ENCODE data around the gene NPBWR2. TPM values are rescaled to one million over a fixed set of nuclear protein-coding genes. Genes with fewer than 3 reads are reported as not detected.

NPBWR2 gene
- total RNA-seq, 4 donors from 2014 or later, result not detected

DNA sequence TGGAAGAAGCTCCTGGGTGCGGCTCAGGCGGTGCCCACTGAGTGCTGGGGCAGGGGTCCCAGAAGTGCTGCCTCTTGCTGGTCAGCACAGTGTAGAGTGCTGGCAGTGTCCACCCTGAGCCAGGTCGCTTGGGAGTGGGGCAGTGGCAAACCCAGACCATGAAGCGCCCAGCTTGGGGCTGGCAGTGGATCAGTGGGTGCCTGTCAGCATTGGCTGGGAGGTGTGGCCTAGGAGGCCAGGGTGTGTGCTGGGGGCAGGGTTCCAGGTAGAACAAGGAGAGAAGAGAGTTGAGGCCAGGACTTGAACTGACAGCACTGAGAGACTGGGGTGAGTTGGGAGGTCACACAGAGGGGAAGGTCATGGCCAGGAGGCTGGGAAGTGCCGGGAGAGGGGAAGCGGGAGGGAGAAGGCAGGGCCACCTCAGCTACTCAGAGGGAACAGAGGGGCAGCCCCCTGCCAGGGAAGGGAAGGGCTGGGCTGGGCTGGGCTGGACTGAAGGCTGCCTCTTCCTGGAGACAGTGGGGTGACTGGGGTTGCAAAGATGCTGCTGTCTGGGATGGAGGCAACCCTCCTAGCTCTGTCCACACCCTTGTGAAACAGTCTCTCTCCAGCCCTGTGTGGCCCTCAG, 40.2 kb downstream of the NPBWR2 start:
- Histone ChIP-seq H3K27ac (no peak overlapping the region), H3K36me3 (no peaks in the 10 kb centered on the region), H3K4me1 (peaks cover 13 to 25% (median 20%) of the 10 kb centered on the region in 4 donors), H3K9me3 (no peaks in the 10 kb centered on the region), H3K27me3 (peaks cover 4% of the 10 kb centered on the region), H3K4me3 (no peak overlapping the region)
- TF ChIP-seq, protein P1, sequence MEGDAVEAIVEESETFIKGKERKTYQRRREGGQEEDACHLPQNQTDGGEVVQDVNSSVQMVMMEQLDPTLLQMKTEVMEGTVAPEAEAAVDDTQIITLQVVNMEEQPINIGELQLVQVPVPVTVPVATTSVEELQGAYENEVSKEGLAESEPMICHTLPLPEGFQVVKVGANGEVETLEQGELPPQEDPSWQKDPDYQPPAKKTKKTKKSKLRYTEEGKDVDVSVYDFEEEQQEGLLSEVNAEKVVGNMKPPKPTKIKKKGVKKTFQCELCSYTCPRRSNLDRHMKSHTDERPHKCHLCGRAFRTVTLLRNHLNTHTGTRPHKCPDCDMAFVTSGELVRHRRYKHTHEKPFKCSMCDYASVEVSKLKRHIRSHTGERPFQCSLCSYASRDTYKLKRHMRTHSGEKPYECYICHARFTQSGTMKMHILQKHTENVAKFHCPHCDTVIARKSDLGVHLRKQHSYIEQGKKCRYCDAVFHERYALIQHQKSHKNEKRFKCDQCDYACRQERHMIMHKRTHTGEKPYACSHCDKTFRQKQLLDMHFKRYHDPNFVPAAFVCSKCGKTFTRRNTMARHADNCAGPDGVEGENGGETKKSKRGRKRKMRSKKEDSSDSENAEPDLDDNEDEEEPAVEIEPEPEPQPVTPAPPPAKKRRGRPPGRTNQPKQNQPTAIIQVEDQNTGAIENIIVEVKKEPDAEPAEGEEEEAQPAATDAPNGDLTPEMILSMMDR (IDR thresholded peaks at IDR 0.05), result no peak
- TF ChIP-seq POLR2AphosphoS5 (IDR thresholded peaks at IDR 0.05) (no peak), EP300 (IDR thresholded peaks at IDR 0.05; ENCODE audit: low read depth) (no peak), POLR2A (IDR thresholded peaks at IDR 0.05) (no peak)
- no peak for DNase-seq
- 81% methylated on average over 6 of the region's 6 CpGs; no CpG with 5 or more reads in 1 of the 2 donors for WGBS, 2 donors (ENCODE audit: low coverage in 1 of 2)
- in situ Hi-C loops (cut with MboI; ENCODE audit: low pct_ligation_motif_present in 1 of 4, low pct_unique_long_range_greater_than_20kb in 1 of 4, low sequenced_read_pairs in 3 of 4) (no loop called here), intact Hi-C loops (cut with DNase I; ENCODE audit: low total_unique reads) (no loop called here)

DNA sequence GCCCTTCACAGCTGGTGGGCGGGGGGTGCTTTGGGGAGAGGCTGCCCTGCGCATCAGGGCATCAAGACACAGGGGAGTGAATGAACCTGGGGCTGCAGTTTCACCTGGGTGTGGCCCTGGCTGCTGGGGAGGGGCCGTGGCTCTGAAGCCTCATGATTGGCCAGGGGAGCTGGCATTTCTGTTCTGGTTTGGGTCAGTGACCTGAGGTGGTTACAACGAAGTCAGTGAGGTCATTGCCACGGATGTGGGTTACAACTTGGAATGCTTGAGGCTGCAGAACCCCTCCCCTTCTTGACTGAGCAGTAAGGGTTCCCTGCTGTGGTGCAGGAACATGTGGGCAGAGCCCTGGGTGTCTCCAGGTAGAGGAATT, 41.4 kb downstream of the NPBWR2 start:
- Histone ChIP-seq H3K27ac (no peak overlapping the region), H3K27me3 (peaks cover 4% of the 10 kb centered on the region), H3K36me3 (no peaks in the 10 kb centered on the region), H3K4me1 (peaks cover 13 to 26% (median 20%) of the 10 kb centered on the region in 4 donors), H3K4me3 (no peak overlapping the region), H3K9me3 (no peaks in the 10 kb centered on the region)
- peak; percentile 54 for DNase-seq
- TF ChIP-seq POLR2AphosphoS5 (IDR thresholded peaks at IDR 0.05) (no peak), POLR2A (IDR thresholded peaks at IDR 0.05) (no peak), EP300 (IDR thresholded peaks at IDR 0.05; ENCODE audit: low read depth) (no peak)
- TF ChIP-seq, protein P1 (IDR thresholded peaks at IDR 0.05), result no peak
- 18% methylated on average over 5 of the region's 5 CpGs; no CpG with 5 or more reads in 1 of the 2 donors for WGBS, 2 donors (ENCODE audit: low coverage in 1 of 2)
- intact Hi-C loops (cut with DNase I; ENCODE audit: low total_unique reads), result no loop called here
- in situ Hi-C loops (cut with MboI; ENCODE audit: low pct_ligation_motif_present in 1 of 4, low pct_unique_long_range_greater_than_20kb in 1 of 4, low sequenced_read_pairs in 3 of 4), result no loop called here

DNA sequence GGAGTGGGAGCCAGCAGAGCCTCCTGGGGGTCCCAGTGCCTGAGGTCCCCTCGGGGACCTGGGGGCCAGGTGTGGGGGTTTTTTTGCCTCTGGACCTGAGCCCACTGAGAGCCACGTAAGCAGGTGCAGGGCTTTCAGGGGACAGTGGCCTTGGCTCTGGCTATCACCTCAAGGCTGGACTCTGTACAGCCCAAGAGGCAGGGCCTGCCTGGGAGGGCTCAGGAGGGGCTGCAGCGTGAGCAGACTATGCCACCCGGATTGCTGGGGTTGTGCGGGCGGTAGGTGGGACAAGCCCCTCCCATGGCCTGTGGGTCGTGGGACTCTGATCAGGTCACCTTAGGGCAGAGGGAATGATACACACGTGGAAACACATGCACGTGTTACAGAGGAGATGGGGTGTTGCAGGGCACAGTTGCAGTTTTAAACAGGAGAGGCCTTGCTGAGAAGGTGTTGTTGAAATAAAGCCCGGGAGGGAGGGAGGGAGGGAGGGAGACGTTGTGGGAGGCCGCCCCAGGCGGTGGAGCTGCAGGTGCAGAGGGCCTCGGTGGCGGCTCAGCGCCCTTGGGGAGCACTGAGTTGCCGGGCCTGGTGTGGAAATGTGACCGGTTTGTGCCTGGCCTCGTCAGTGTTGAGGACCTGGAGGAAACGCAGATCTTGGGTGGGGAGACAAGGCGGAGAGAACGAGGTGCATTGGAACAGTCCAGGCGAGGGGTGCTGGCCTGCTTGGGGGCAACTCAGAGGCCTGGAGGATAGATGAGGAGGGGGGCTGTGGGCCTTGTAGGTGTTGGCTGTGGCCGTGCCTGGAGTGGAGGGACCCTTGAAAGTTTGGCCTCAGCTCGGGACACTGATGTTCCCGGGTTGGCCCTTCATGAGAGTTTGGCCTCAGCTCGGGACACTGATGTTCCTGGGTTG, 42.0 kb downstream of the NPBWR2 start:
- intact Hi-C loops (cut with DNase I; ENCODE audit: low total_unique reads) (no loop called here), in situ Hi-C loops (cut with MboI; ENCODE audit: low pct_ligation_motif_present in 1 of 4, low pct_unique_long_range_greater_than_20kb in 1 of 4, low sequenced_read_pairs in 3 of 4) (no loop called here)
- Histone ChIP-seq H3K27me3 (peaks cover 4% of the 10 kb centered on the region), H3K36me3 (no peaks in the 10 kb centered on the region), H3K9me3 (no peaks in the 10 kb centered on the region), H3K4me1 (peaks cover 13 to 26% (median 20%) of the 10 kb centered on the region in 4 donors), H3K27ac (no peak overlapping the region), H3K4me3 (no peak overlapping the region)
- TF ChIP-seq POLR2AphosphoS5 (IDR thresholded peaks at IDR 0.05), result no peak
- TF ChIP-seq, protein P1 (IDR thresholded peaks at IDR 0.05), result no peak
- no peak for TF ChIP-seq EP300 (IDR thresholded peaks at IDR 0.05; ENCODE audit: low read depth)
- 44% methylated on average over 27 of the region's 27 CpGs; no CpG with 5 or more reads in 1 of the 2 donors for WGBS, 2 donors (ENCODE audit: low coverage in 1 of 2)
- DNase-seq, result no peak

DNA sequence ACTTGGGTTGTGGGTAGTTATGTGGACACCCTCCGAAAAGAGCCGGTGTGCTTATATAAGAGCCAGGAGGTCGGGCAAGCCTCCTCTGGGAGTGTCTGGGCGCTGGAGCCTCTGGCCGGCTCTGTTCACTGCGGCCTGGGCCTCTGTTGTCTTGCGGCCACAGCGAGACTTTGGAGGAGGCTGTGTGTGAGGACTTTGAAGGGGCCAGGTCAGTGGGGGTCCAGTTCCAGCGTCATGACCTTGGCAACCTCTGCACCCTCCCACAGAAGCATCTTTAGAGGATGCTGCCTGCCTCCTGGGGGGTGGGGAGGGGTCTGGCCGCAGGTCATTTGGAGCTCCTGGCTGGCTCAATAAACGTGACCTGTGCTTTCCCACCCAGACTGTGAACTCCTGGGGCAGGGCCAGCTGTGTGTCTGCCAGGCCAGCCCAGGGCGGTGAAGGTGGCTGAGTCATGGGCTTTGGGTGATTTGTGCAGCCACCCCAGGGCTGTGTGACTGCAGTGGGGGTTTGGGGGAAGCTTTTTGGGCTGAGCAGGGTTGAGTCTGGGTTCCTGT, 43.1 kb downstream of the NPBWR2 start:
- no peak for DNase-seq
- no peaks in the 10 kb centered on the region for H3K9me3 ChIP-seq
- H3K27ac ChIP-seq, result peak overlapping the region in 1 of 4 donors; percentile 88
- TF ChIP-seq EP300 (IDR thresholded peaks at IDR 0.05; ENCODE audit: low read depth), result no peak
- TF ChIP-seq POLR2AphosphoS5 (IDR thresholded peaks at IDR 0.05), result no peak
- TF ChIP-seq, protein P1 (IDR thresholded peaks at IDR 0.05), result no peak
- TF ChIP-seq POLR2A (IDR thresholded peaks at IDR 0.05), result no peak
- no peaks in the 10 kb centered on the region for H3K36me3 ChIP-seq
- in situ Hi-C loops (cut with MboI; ENCODE audit: low pct_ligation_motif_present in 1 of 4, low pct_unique_long_range_greater_than_20kb in 1 of 4, low sequenced_read_pairs in 3 of 4), result no loop called here
- intact Hi-C loops (cut with DNase I; ENCODE audit: low total_unique reads), result no loop called here
- H3K4me1 ChIP-seq, result peaks cover 13 to 26% (median 20%) of the 10 kb centered on the region in 4 donors
- H3K4me3 ChIP-seq, result peak overlapping the region in 1 of 4 donors; percentile 73
- H3K27me3 ChIP-seq, result peaks cover 4% of the 10 kb centered on the region
- 54% methylated on average over 12 of the region's 12 CpGs; no CpG with 5 or more reads in 1 of the 2 donors for WGBS, 2 donors (ENCODE audit: low coverage in 1 of 2)

All from transverse colon (tissue), 4 donors.